ENCODE data around the gene BLOC1S1.
"Not testable (repeated sequence)": the region's sequence is repeated elsewhere in the genome, so short reads cannot be mapped to it uniquely, and the experiment has no call there.

BLOC1S1 gene

DNA sequence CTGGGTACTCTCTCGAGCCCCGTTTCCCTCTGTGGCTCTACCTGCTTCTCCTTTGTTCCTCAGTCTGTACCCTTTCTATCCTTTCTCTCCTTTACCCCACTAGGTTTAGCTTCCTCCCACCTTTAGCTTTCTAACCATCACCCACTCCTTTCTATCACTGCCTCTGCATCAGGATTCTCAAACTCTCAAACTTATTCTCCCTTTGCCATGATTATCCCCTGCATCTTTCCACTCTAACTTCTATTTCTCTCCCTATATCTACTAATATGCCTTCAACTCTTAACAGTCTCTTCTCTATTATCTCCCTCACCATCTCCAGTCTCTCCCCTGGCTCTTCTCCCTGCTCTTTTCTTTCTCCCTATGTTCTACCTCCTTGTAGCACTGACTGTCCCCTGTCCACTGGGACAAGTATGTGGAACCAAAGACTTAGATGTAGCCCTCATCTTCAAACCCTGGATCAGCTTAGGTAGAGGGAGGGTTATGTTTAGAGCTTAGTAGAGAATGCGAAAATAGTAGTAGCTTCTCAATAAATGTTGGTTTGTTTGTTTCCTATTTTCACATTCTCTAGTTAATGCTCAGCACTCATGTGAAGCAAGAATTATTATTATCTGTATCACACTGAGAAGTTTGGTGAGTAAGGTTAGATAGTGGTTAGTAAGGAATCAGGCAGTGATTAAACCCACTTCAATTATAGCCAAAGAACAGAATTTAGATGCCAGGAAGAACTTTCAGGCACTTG is 30.5 kb downstream of the BLOC1S1 start:
- DNase-seq = no peak

DNA sequence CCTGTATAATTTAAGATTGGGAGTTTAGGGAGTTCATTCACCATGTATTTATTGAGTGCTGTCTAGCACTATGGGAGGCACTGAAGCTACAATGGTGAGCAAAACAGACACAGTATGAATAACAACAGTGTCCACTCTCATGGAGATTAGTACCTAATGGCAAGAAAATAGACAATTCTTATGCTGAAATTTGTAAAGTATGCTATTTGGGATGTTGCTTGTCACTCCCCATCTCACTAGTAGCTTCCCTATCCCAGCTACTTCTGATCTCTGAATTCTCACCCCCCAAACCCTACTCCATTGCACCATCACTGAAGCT is 31.0 kb downstream of the BLOC1S1 start:
- no peak for DNase-seq

DNA sequence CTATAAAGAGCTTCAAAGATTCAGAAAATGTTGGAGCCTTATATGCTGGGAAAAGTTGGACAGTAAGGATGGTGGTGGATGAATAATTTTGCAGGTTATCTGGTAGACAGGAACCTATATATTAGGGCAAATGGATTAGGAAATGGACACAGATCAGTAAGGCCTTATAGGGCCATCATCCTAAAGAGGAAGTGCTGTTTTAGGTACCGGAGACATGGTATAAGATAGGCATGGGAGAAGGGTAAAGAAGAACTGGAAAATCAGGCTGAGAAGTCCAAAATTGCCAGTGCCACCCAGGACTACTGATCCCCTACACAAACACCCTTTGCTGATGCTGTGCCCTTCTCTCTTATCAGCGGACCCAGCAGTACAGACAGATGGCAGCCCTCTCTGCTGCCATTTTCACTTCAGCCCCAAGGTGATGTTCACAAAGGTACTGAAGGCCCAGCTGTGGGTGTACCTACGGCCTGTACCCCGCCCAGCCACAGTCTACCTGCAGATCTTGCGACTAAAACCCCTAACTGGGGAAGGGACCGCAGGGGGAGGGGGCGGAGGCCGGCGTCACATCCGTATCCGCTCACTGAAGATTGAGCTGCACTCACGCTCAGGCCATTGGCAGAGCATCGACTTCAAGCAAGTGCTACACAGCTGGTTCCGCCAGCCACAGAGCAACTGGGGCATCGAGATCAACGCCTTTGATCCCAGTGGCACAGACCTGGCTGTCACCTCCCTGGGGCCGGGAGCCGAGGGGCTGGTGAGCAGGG is 32.6 kb downstream of the BLOC1S1 start:
- no peak for DNase-seq

DNA sequence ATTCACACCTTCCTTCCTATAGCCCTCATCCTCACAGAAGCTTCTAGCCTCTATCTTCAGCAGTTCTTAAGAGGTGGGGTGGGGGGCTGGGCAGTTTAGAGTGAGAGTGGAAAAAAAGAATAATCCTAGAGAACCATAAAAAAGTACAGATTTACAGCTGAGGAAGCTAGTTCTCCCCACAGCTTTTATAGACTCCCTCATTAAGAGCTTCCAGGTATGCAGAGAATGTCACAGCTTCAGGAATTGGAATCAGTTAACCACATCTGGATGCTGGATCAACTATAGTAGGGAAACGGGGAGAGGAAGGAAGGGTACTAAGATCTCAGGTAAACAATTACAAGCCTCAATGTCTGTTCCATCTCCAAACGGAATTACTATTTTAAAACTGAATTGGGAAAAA is 39.4 kb downstream of the BLOC1S1 start:
- DNase-seq = no peak

DNA sequence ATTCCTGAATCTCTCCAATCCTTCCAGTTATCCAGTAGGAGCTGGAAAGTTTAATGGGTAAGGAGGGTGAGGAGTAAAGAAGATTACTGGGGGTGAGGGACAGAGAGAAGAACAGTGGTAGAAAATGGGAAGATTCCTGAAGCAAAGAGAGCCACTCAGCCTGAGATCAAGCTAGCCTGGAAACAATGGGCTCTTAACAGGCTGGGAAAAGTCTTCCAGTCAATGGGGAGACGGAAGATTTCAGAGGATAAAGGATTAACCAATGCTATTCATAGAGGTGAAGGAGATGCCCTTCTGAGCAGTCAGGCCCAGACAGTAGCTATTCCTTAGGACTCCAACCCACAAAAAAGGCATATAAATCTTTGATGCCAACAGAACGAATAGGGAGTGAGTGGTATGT is 41.9 kb downstream of the BLOC1S1 start:
- DNase-seq = no peak

DNA sequence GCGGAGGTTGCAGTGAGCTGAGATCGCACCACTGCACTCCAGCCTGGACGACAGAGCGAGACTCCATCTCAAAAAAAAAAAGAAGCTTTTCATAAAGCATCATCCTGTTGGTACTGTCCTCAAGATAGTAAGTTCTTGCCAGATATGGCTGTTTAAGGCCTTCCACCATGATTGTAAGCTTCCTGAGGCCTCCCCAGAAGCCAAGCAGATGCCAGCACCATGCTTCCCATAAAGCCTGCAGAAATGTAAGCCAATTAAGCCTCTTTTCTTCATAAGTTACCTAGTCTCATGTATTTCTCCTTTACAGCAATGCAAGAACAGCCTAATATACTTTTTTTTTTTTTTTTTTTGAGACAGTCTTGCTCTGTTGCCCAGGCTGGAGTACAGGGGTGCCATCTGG is 42.7 kb downstream of the BLOC1S1 start:
- not testable (repeated sequence) for DNase-seq

DNA sequence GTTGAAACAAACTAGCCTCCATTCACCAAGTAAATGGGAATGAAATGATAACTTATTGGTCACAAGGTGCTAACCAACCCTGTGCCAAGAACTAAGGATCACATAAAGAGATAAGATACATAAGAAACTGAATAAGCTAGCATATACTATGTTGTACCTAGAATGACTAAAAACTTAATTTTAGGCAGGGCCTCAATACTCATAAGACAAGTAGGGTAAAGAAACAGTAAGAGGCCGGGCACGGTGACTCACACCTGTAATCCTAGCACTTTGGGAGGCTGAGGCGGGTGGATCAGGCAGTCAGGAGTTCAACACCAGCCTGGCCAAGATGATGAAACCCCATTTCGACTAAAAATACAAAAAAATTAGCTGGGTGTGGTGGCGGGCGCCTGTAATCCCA is 44.8 kb downstream of the BLOC1S1 start:
- no peak for DNase-seq

DNA sequence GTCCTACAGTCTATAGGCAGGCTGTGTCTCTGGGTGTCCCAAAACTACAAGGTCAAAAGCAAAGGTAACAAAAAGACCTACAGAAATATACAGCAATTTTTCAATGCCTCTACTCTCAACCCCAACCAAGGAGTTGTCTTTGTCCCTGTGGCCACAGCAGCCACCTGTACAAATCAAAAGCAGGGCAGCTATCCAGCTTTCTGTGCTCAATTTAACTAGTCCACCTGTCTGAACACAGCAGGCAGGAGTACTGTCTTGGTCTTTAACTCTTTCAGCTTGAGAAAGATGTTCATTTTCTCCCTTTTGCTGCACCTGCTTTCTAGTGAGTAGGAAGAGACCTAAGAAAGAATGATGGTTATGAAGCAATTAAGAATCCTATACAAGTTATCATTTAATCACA is 46.8 kb downstream of the BLOC1S1 start:
- DNase-seq = no peak

DNA sequence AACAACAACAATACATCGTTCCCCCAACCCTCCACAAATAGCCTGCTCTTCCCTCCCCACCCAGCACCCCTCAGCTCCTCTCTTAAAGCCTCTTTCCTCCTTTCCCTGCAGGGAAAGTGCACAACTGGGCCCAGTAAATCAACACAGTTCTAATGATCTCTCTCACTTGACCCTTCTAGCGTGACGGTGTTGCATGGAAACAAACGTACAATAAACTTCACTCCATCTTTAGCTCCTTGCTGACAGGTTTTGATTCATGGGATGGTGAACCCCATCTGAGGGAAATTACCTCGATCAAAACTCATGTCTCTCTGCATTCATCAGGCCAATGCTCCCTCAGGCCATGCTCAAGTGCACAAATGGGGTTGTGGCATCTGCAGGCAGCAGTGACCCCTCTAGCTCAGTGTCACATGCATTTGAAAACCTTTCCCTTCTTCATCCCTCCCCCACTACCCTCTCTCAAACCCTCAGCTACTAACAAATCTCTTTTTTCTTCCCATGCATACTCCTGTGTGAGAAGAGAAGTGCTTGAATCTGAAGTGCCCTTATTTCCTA is 50.0 kb downstream of the BLOC1S1 start:
- DNase-seq = no peak

DNA sequence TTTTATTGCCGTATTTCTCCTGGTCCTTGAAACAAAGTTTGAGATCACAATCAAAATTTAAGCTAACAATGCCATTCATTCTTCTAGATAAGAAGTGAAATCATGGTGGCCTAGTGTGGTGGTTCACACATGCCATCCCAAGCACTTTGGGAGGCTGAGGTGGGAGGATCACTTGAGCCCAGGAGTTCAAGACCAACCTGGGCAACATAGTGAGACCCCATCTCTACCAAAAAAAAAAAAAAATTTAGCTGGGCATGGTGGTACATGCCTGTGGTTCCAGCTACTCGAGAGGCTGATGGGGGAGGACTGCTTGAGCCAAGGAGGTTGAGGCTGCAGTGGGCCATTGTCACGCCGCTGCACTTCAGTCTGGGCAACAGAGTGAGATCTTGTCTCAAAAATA is 51.3 kb downstream of the BLOC1S1 start:
- DNase-seq = no peak
